Measurements from ENCODE around the gene EIF2D.

The EIF2D gene

GRCh38 chr1:206569556-206569955 lies 42.7 kb downstream of the EIF2D start:
- H3K4me3 ChIP-seq (ENCODE audit: low read depth, low read length): no peak overlapping the region
- H3K4me1 ChIP-seq: no peaks in the 10 kb centered on the region
- no peaks in the 10 kb centered on the region for H3K9me3 ChIP-seq (ENCODE audit: control insufficient read depth, low read length)
- no peak overlapping the region for H3K9ac ChIP-seq
- no peak overlapping the region for H3K27ac ChIP-seq
- no peaks in the 10 kb centered on the region for H3K36me3 ChIP-seq (ENCODE audit: control insufficient read depth, insufficient read depth, low read length)
- H3K27me3 ChIP-seq (ENCODE audit: control insufficient read depth, insufficient read depth, low read length): no peaks in the 10 kb centered on the region
- TF ChIP-seq CTCF (IDR thresholded peaks at IDR 0.05): no peak
- H2AFZ ChIP-seq: no peak overlapping the region
- no peaks in the 10 kb centered on the region for H3K79me2 ChIP-seq
- H3K4me2 ChIP-seq (ENCODE audit: low read length): no peak overlapping the region

- H2AFZ ChIP-seq: no peak overlapping the region
- no peaks in the 10 kb centered on the region for H3K9me3 ChIP-seq (ENCODE audit: control insufficient read depth, low read length)
- no peak overlapping the region for H3K27ac ChIP-seq
- H3K27me3 ChIP-seq (ENCODE audit: control insufficient read depth, insufficient read depth, low read length): no peaks in the 10 kb centered on the region
- H3K9ac ChIP-seq: no peak overlapping the region
- TF ChIP-seq CTCF (IDR thresholded peaks at IDR 0.05): no peak
- no peaks in the 10 kb centered on the region for H3K4me1 ChIP-seq
- H3K4me3 ChIP-seq (ENCODE audit: low read depth, low read length): no peak overlapping the region
- H3K79me2 ChIP-seq: no peaks in the 10 kb centered on the region
- no peaks in the 10 kb centered on the region for H3K36me3 ChIP-seq (ENCODE audit: control insufficient read depth, insufficient read depth, low read length)
- no peak overlapping the region for H3K4me2 ChIP-seq (ENCODE audit: low read length)
Measured at GRCh38 chr1:206568779-206569352, 43.4 kb downstream of the EIF2D start.

- Histone ChIP-seq H3K4me2 (ENCODE audit: low read length) (no peak overlapping the region), H3K27ac (no peak overlapping the region), H2AFZ (no peak overlapping the region), H3K9me3 (ENCODE audit: control insufficient read depth, low read length) (no peaks in the 10 kb centered on the region), H3K36me3 (ENCODE audit: control insufficient read depth, insufficient read depth, low read length) (no peaks in the 10 kb centered on the region), H3K27me3 (ENCODE audit: control insufficient read depth, insufficient read depth, low read length) (no peaks in the 10 kb centered on the region), H3K79me2 (no peaks in the 10 kb centered on the region), H3K4me3 (ENCODE audit: low read depth, low read length) (no peak overlapping the region), H3K4me1 (no peaks in the 10 kb centered on the region), H3K9ac (no peak overlapping the region)
- no peak for TF ChIP-seq CTCF (IDR thresholded peaks at IDR 0.05)
Measured at GRCh38 chr1:206568256-206568655, 44.0 kb downstream of the EIF2D start.

GRCh38 chr1:206566999-206567398 lies 45.3 kb downstream of the EIF2D start:
- Histone ChIP-seq H3K4me3 (ENCODE audit: low read depth, low read length) (no peak overlapping the region), H3K27me3 (ENCODE audit: control insufficient read depth, insufficient read depth, low read length) (no peaks in the 10 kb centered on the region), H3K36me3 (ENCODE audit: control insufficient read depth, insufficient read depth, low read length) (no peaks in the 10 kb centered on the region), H2AFZ (no peak overlapping the region), H3K27ac (no peak overlapping the region), H3K4me1 (no peaks in the 10 kb centered on the region), H3K4me2 (ENCODE audit: low read length) (no peak overlapping the region), H3K9ac (no peak overlapping the region), H3K79me2 (no peaks in the 10 kb centered on the region), H3K9me3 (ENCODE audit: control insufficient read depth, low read length) (no peaks in the 10 kb centered on the region)
- TF ChIP-seq CTCF (IDR thresholded peaks at IDR 0.05): no peak

DNA sequence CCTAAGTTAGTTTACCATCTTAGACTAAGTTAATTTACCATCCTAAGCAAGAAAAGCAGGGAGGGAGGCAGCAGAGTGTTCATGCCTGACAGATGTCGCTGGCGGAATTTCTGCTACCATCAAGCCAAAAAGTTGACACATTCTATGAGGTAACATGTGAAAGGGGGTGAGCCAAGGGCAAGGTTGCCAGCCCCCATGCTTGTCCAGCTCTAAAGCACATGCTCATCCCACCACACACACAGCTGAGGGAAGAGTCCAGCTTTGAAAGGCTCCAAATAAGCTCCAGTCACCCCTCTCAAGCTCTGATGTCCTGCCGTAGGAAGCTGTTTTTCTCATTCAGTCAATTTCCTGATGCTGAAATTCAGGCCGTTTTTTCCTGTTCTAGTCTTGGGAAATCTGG lies 46.3 kb downstream of the EIF2D start:
- Histone ChIP-seq H3K9me3 (ENCODE audit: control insufficient read depth, low read length) (no peaks in the 10 kb centered on the region), H3K4me3 (ENCODE audit: low read depth, low read length) (no peak overlapping the region), H3K4me2 (ENCODE audit: low read length) (no peak overlapping the region), H3K4me1 (no peaks in the 10 kb centered on the region), H3K9ac (no peak overlapping the region), H3K79me2 (no peaks in the 10 kb centered on the region), H3K27me3 (ENCODE audit: control insufficient read depth, insufficient read depth, low read length) (no peaks in the 10 kb centered on the region), H3K27ac (no peak overlapping the region), H3K36me3 (ENCODE audit: control insufficient read depth, insufficient read depth, low read length) (no peaks in the 10 kb centered on the region), H2AFZ (no peak overlapping the region)
- TF ChIP-seq CTCF (IDR thresholded peaks at IDR 0.05): no peak

Measured in parathyroid adenoma (tissue), 2 donors.